SK-N-SH treated with all-trans-retinoic acid at 6 μM for 48 hours (cell line): ENCODE results near the gene MS4A7.

Experiments used
- ATAC-seq: fragments of 200-7000 bp; cut with Tn5 transposase; 3 replicates; pipeline ENCODE4 v1.9.1; 2020; ENCODE audit warnings: mild to moderate bottlenecking, moderate library complexity
- ARNTL ChIP-seq: fragments of 450-650 bp; formaldehyde crosslinking; IDR thresholded peaks from 2 replicates; pipeline ENCODE4 v1.5.0; 2020; ENCODE audit warnings: low read depth, mild to moderate bottlenecking, moderate library complexity, borderline replicate concordance
- BACH2 ChIP-seq: fragments of 250-450 bp; sonication (Bioruptor Pico); IDR thresholded peaks from 2 replicates; pipeline ENCODE4 v1.9.0; 2021; ENCODE audit warnings: mild to moderate bottlenecking, borderline replicate concordance
- CREB5 ChIP-seq: fragments of 250-450 bp; sonication (Bioruptor Pico); IDR thresholded peaks from 2 replicates; pipeline ENCODE4 v1.5.1; 2020; ENCODE audit warnings: low read depth, mild to moderate bottlenecking, moderate library complexity
- CSDC2 ChIP-seq: fragments of 250-450 bp; sonication (Bioruptor Pico); IDR thresholded peaks from 2 replicates; pipeline ENCODE4 v1.5.0; 2020; ENCODE audit warnings: mild to moderate bottlenecking, moderate library complexity
- CSRNP3 ChIP-seq: fragments of 250-450 bp; sonication (Bioruptor Pico); IDR thresholded peaks from 2 replicates; pipeline ENCODE4 v1.5.1; 2021; ENCODE audit warnings: mild to moderate bottlenecking, moderate library complexity
- ESRRG ChIP-seq: fragments of 250-450 bp; sonication (Bioruptor Pico); IDR thresholded peaks from 2 replicates; pipeline ENCODE4 v1.6.1; 2021; ENCODE audit warnings: mild to moderate bottlenecking
- GLIS3 ChIP-seq: fragments of 250-450 bp; sonication (Bioruptor Pico); IDR thresholded peaks from 2 replicates; pipeline ENCODE4 v1.5.0; 2020; ENCODE audit warnings: mild to moderate bottlenecking, moderate library complexity
- OSR1 ChIP-seq: fragments of 250-450 bp; sonication (Bioruptor Pico); IDR thresholded peaks from 2 replicates; pipeline ENCODE4 v1.8.0; 2022; ENCODE audit warnings: moderate library complexity, mild to moderate bottlenecking, inconsistent platforms
- PATZ1 ChIP-seq: fragments of 250-450 bp; sonication (Bioruptor Pico); IDR thresholded peaks from 2 replicates; pipeline ENCODE4 v1.8.0; 2020; ENCODE audit warnings: mild to moderate bottlenecking, moderate library complexity, borderline replicate concordance
- POU6F1 ChIP-seq: fragments of 250-450 bp; sonication (Bioruptor Pico); IDR thresholded peaks from 2 replicates; pipeline ENCODE4 v1.8.0; 2021; ENCODE audit warnings: low read depth, mild to moderate bottlenecking, moderate library complexity, borderline replicate concordance
- RARB ChIP-seq: fragments of 250-450 bp; sonication (Bioruptor Pico); IDR thresholded peaks from 2 replicates; pipeline ENCODE4 v1.8.0; 2021; ENCODE audit warnings: mild to moderate bottlenecking, moderate library complexity
- SNAI2 ChIP-seq: fragments of 250-450 bp; sonication (Bioruptor Pico); IDR thresholded peaks from 2 replicates; pipeline ENCODE4 v1.5.0; 2020; ENCODE audit warnings: mild to moderate bottlenecking, moderate library complexity
- TCF4 ChIP-seq: fragments of 250-450 bp; sonication (Bioruptor Pico); IDR thresholded peaks from 2 replicates; pipeline ENCODE4 v1.8.0; 2021; ENCODE audit warnings: mild to moderate bottlenecking, moderate library complexity, borderline replicate concordance
- TOX ChIP-seq: fragments of 250-450 bp; sonication (Bioruptor Pico); IDR thresholded peaks from 2 replicates; pipeline ENCODE4 v1.8.0; 2021; ENCODE audit warnings: mild to moderate bottlenecking, moderate library complexity, borderline replicate concordance
- ZC3H10 ChIP-seq: fragments of 250-450 bp; sonication (Bioruptor Pico); IDR thresholded peaks from 2 replicates; pipeline ENCODE4 v1.5.1; 2021; ENCODE audit warnings: mild to moderate bottlenecking, moderate library complexity
- ZFP3 ChIP-seq: fragments of 250-450 bp; sonication (Bioruptor Pico); IDR thresholded peaks from 2 replicates; pipeline ENCODE4 v1.5.0; 2020; ENCODE audit warnings: mild to moderate bottlenecking, moderate library complexity
- ZFP30 ChIP-seq: fragments of 450-650 bp; formaldehyde crosslinking; IDR thresholded peaks from 2 replicates; pipeline ENCODE4 v1.5.0; 2022; ENCODE audit warnings: mild to moderate bottlenecking, moderate library complexity
- ZNF565 ChIP-seq: fragments of 450-650 bp; formaldehyde crosslinking; conservative IDR thresholded peaks from 2 replicates; pipeline ENCODE4 v1.5.0; 2020; ENCODE audit warnings: low read depth, mild to moderate bottlenecking, moderate library complexity
- ZNF70 ChIP-seq: fragments of 450-650 bp; formaldehyde crosslinking; IDR thresholded peaks from 2 replicates; pipeline ENCODE4 v1.5.0; 2020; ENCODE audit warnings: mild to moderate bottlenecking, moderate library complexity
- ZNF8 ChIP-seq: fragments of 450-650 bp; formaldehyde crosslinking; IDR thresholded peaks from 2 replicates; pipeline ENCODE4 v1.5.0; 2020; ENCODE audit warnings: mild to moderate bottlenecking, moderate library complexity

Gene MS4A7

GRCh38 chr11:60348116-60348515 lies 30.2 kb upstream of the MS4A7 start:
- no peak for TF ChIP-seq GLIS3 (CRISPR knock-in tag)
- TF ChIP-seq ZNF565 (CRISPR knock-in tag), result no peak
- TF ChIP-seq BACH2 (CRISPR knock-in tag), result no peak
- no peak for TF ChIP-seq CSRNP3 (CRISPR knock-in tag)
- no peak for TF ChIP-seq ZNF8 (CRISPR knock-in tag)
- TF ChIP-seq RARB, result no peak
- no peak for TF ChIP-seq TCF4 (CRISPR knock-in tag)
- no peak for TF ChIP-seq SNAI2 (CRISPR knock-in tag)
- TF ChIP-seq OSR1 (CRISPR knock-in tag), result no peak
- no peak for TF ChIP-seq PATZ1 (CRISPR knock-in tag)
- no peak for TF ChIP-seq CSDC2 (CRISPR knock-in tag)
- TF ChIP-seq CREB5 (CRISPR knock-in tag), result no peak
- no peak for TF ChIP-seq ZFP3
- no peak for ATAC-seq

GRCh38 chr11:60349990-60350389 lies 28.3 kb upstream of the MS4A7 start:
- no peak for ATAC-seq
- TF ChIP-seq ZNF70, result no peak
- no peak for TF ChIP-seq CREB5 (CRISPR knock-in tag)
- TF ChIP-seq ZC3H10 (CRISPR knock-in tag), result no peak
- TF ChIP-seq ZNF8 (CRISPR knock-in tag), result no peak
- TF ChIP-seq ESRRG (CRISPR knock-in tag), result no peak
- no peak for TF ChIP-seq CSDC2 (CRISPR knock-in tag)
- no peak for TF ChIP-seq BACH2 (CRISPR knock-in tag)

- no peak for ATAC-seq
- TF ChIP-seq ARNTL (CRISPR knock-in tag), result no peak
- no peak for TF ChIP-seq TOX (CRISPR knock-in tag)
- TF ChIP-seq POU6F1 (CRISPR knock-in tag), result no peak
- TF ChIP-seq ESRRG (CRISPR knock-in tag), result no peak
- no peak for TF ChIP-seq RARB
- TF ChIP-seq CSDC2 (CRISPR knock-in tag), result no peak
- TF ChIP-seq GLIS3 (CRISPR knock-in tag), result no peak
- no peak for TF ChIP-seq CREB5 (CRISPR knock-in tag)
- TF ChIP-seq SNAI2 (CRISPR knock-in tag), result no peak
- TF ChIP-seq ZFP3, result no peak
- no peak for TF ChIP-seq ZFP30 (CRISPR knock-in tag)
- TF ChIP-seq TCF4 (CRISPR knock-in tag), result no peak
- TF ChIP-seq ZNF8 (CRISPR knock-in tag), result no peak
These were observed 20.6 kb upstream of the MS4A7 start for GRCh38 chr11:60357771-60358170.
